A549 treated with GW870086 at 1 μM for 4 hours (cell line): ENCODE measurements around the gene HDAC8. TPM values are rescaled to one million over a fixed set of nuclear protein-coding genes. Genes with fewer than 3 reads are reported as not detected.

Experiments
- total RNA-seq: library from RNA; stranded (reverse); fragments of 200-300 nt; extraction: Qiagen RNA extraction; gene quantifications from 5 replicates; pipeline ENCODE4 v1.2.3, GENCODE V29; 2022; ENCODE audit warnings: low read depth

HDAC8 gene
- 23.0 to 27.4 TPM (median 25.2 TPM) in 5 replicates for total RNA-seq

DNA sequence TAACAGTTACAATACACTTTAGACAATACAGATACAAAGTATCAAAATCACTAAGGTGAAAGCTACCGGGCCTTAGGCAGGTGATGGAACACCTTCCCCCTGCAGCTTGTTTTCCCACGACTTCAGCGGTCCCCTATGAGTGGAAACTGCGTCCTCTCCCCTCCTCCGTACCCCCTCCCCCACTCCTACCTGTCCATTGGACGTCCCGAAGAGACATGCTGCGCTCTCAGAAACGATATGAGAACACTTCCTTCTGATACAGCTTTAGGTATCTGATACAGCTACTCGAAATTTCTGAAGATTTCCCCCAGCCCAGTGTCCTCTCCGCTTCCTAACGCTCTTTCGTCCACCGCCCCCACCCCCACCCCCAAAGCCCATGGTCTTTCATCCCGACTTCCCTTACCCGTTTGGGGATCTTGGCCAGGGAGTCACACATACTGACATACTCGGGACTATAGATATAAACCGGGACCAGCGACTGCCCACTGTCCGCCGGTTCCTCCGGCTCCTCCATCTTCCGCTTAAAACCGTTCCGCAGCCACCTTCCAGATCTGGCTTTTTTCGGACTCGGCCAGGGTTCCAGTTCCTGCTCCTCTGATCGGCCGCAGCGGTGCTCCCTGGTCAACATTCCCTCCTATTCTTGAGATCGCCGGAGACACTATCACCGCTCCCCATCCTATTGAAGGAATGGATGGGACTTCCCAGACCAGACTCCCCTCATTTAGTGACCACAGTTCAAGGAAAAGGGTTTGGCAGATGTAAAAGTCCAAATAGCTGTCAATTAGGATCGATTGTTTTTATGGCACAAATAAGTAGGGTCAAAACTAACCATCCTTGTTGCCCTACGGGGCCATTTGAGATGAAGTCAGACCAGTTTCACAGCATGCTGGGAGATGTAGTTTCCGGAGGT is at the start of gene HDAC8:
TSS of gene HDAC8 (minus strand) at position 596 of the 910 bp plus-strand sequence. CDS start at position 514, 82 bp downstream.

DNA sequence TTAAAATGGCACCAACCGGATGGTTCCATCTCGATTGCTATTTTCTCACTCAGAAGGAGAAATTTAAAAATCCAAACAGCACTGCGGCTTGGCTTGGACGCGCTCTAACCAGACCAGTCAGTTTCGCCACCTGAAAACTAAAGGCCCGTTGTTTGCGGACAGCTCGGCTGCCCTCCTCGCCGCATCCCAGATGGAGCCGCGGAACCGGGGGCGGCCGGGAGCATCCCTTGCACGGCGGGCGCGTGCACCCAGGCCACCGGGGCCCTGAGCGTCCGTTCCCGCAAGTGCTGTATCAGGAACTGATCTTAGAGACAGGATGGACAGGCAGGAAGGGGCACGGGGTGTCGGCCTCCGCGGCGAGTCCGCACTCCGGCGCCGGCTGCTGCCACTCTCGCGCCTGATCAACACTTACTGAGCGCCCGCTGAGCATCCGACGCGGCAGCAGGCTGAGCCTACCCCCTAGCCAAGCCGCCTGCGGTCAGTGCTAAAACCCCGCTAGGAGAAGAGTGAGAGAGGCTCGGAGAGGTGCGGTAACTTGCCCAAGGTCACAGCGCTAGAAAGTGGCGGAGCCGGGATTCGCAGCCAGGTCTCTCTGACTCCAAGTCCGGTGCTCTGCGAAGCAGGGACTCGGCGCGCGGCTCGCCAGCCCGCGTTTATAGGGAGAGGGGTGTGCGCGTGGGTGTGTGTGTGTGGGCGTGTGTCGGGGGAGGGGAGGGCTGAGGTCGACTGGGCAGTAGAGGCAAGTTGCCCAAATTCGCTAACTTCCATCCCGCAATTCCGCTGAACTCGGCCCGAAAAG is 267.2 kb downstream of the HDAC8 start, which contains the start of gene CITED1:
TSS of gene CITED1 (minus strand) at position 629 of the 799 bp plus-strand sequence. CDS start 3,045 bp downstream, outside the sequence.

Other genes with a start within 250 kb of the HDAC8 start
- gene PHKA1, start 141.5 kb upstream of the HDAC8 start, total RNA-seq = 22.3 to 28.5 TPM (median 25.2 TPM) in 5 replicates
- not detected in 5 replicates for gene DMRTC1B, start 204.0 kb upstream of the HDAC8 start, total RNA-seq
- gene FAM236B, start 209.8 kb upstream of the HDAC8 start, total RNA-seq = not detected in 5 replicates
- gene FAM236D, start 235.4 kb upstream of the HDAC8 start, total RNA-seq = not detected in 5 replicates